Activated naive CD8-positive, alpha-beta T cell treated with anti-CD3 and anti-CD28 coated beads, Interleukin-2, amount 10 ng/mL, durations not matched to agents 7 days and 5 days (primary cell): ENCODE data around the gene SLC4A11. TPM values are rescaled to one million over a fixed set of nuclear protein-coding genes. Genes with fewer than 3 reads are reported as not detected.
"Not testable (repeated sequence)": the region's sequence is repeated elsewhere in the genome, so short reads cannot be mapped to it uniquely, and the experiment has no call there.

Source experiments
- ATAC-seq: fragments of 150-1000 bp; cut with Tn5 transposase; one replicate; pipeline ENCODE4 v1.10.0; 2021; ENCODE audit warnings: low read depth, moderate library complexity
- POLR2A ChIA-PET: fragments of 350-600 bp; sonication (Branson Sonifier 250); formaldehyde crosslinking; loops from one replicate; lab custom pipeline; 2021; ENCODE audit warnings: antibody characterized with exemption; lab: Charles Lee
- DNase-seq: peaks from one replicate; pipeline ENCODE4 v3.0.0; 2021
- H3K27ac Mint-ChIP-seq: one replicate; pipeline ENCODE4 v1.8.0; 2022; ENCODE audit warnings: mild to moderate bottlenecking, mixed read lengths
- H3K27me3 Mint-ChIP-seq: one replicate; pipeline ENCODE4 v1.8.0; 2022; ENCODE audit warnings: mild to moderate bottlenecking, moderate library complexity, mixed read lengths
- H3K36me3 Mint-ChIP-seq: one replicate; pipeline ENCODE4 v1.8.0; 2021; ENCODE audit warnings: mild to moderate bottlenecking, mixed read lengths
- H3K4me1 Mint-ChIP-seq: one replicate; pipeline ENCODE4 v1.8.0; 2021; ENCODE audit warnings: mixed read lengths
- H3K4me3 Mint-ChIP-seq: one replicate; pipeline ENCODE4 v1.8.0; 2022; ENCODE audit warnings: mild to moderate bottlenecking, moderate library complexity, mixed read lengths
- H3K9me3 Mint-ChIP-seq: one replicate; pipeline ENCODE4 v1.8.0; 2021; ENCODE audit warnings: mixed read lengths
- total RNA-seq, 2 experiments: library from RNA; stranded (reverse); gene quantifications; one replicate each; pipeline ENCODE4 v1.2.3, GENCODE V29; 2021

Gene SLC4A11
- total RNA-seq, 2 experiments from 2014 or later: 1.9 to 2.4 TPM

DNA sequence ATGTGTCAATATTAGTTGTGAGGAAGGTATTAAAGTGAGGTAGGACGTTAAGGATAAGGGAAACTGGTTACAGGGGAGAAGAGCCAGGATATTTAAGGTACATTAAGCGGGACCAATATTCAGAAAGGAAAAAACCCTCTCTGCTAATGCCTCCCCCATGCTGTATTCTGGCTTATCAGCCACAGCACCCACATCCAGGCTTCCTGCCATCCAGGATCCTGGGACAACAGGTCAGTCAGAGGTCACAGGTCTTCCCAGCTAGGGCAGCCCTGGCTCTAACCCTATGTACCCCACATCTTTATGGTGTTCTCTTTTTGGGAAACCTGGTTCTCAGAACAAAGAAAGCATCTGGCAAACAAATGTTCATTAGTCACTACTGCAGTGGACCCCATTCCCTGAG, 39.8 kb downstream of the SLC4A11 start:
- DNase-seq (no peak), ATAC-seq (no peak)
- peaks cover 9% of the 10 kb centered on the region for H3K4me1 Mint-ChIP-seq
- POLR2A ChIA-PET: interaction anchor here (1.8 kb wide), 1 partner anchor 42 kb away, joined by 4 read pairs; no protein-coding TSS in a partner anchor
- peaks cover 31% of the 10 kb centered on the region for H3K36me3 Mint-ChIP-seq
- peak overlapping the region; percentile 2 for H3K27ac Mint-ChIP-seq
- no peaks in the 10 kb centered on the region for H3K27me3 Mint-ChIP-seq
- H3K9me3 Mint-ChIP-seq: no peaks in the 10 kb centered on the region
- no peak overlapping the region for H3K4me3 Mint-ChIP-seq

DNA sequence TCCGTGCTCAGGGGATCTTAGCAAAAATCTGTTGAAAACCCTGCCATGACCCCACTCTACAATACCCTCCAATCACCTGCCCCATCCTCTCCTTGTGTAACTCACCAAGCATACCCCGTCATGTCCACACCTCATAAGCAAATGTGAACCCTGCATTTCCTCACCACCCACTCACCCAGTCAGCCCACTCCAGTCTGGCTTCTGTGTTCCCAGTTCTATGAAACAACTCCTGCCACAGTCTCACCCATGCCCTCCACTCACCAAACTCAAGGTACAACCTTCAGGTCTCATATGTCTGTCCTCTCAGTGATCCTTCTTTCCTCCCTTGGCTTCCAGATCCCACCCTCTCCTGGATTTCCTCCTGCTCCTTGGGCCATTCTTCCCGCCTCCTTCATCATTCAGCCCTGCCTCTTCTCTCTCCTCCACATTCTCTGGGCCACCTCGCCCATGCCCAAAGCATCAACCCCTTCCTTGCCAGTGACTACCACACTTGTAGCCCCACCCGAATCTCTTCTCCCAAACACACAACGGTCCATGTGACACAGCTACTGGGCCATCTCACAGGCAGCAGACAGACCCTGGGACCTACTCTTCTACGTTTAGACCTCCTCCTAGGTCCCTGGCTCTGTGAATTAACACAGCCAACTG, 43.3 kb downstream of the SLC4A11 start:
- peaks cover 26% of the 10 kb centered on the region for H3K36me3 Mint-ChIP-seq
- H3K9me3 Mint-ChIP-seq: no peaks in the 10 kb centered on the region
- H3K4me1 Mint-ChIP-seq: peaks cover 6% of the 10 kb centered on the region
- no peak for DNase-seq
- H3K27ac Mint-ChIP-seq: peak overlapping the region; percentile 13
- POLR2A ChIA-PET: interaction anchor here (0.9 kb wide), 1 partner anchor 10 kb away, joined by 3 read pairs; no protein-coding TSS in a partner anchor
- ATAC-seq: no peak
- no peak overlapping the region for H3K4me3 Mint-ChIP-seq
- no peaks in the 10 kb centered on the region for H3K27me3 Mint-ChIP-seq

DNA sequence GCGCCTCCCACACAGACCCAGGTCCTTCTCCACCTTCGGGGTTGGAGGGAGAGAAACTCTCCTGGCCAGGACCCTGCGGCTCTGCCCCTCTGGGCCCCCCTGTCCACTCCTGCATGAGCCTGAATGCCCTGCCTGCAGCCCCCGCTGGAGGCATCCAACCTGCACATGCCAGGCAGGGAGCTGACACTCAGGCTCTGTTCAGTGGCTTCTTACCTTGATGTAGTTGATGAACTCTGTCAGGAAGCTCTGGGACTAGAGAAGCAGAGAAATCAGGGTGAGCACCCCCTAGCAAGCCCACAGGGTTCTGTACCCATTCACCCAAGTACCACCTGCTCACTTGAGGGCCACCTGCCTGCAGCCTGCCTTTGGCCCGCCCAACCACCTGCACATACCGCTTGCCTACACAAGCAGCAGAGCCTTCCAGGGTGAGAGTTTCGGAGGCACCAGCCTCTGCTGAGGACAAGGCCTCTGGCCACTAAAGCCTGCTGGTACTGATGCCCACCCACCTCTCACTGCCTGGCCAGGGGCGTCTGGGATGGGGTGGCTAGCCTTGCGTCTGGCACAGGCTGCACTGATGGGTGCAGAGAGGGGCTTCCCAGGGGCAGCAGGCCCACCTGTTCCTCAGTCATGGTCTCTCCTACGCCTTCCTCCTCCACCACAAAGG, 44.2 kb downstream of the SLC4A11 start:
- Mint-ChIP-seq H3K36me3 (peaks cover 24% of the 10 kb centered on the region), H3K4me1 (peaks cover 6% of the 10 kb centered on the region), H3K4me3 (no peak overlapping the region), H3K27ac (no peak overlapping the region), H3K27me3 (no peaks in the 10 kb centered on the region), H3K9me3 (no peaks in the 10 kb centered on the region)
- POLR2A ChIA-PET: no interaction called here
- ATAC-seq (no peak), DNase-seq (no peak)

DNA sequence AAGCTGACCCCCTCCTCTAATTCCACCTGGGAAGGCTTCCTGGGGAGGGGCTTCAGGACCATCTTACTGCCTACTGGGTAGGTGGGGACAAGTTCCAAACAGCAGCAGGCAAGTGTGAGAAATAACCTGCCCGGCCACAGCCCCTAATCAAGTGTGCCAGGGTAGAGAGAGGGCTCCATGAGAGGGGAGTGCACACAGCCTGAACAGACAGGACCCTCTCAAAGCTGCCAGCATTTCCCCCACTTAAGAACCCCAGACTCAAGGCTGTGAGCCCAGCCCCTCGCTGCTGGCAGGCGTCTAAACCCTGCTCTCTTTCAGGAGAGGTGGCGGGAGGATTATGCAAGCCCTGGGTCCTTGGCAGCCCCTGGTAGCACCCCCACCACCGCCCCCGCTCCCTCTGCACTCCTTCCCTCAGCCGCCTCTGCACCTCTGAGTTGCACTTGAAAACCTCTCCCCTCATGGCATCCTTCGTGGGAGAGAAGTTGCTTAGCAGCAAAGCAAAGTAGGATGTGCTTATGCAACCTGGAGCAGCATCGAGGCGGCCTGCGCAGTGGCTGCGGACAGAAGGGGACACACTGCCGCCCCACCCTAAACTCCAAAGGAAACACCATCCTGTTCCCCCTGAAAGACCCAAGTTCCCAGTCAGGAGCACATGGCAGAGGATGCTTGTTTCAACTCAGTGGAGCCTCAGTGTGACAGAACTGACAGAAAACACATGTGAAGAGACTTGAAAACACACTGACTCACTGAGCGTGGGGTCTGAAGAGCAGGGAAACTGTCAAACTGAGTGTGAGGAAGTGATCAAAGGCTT, 45.0 kb downstream of the SLC4A11 start:
- H3K4me3 Mint-ChIP-seq: no peak overlapping the region

DNA sequence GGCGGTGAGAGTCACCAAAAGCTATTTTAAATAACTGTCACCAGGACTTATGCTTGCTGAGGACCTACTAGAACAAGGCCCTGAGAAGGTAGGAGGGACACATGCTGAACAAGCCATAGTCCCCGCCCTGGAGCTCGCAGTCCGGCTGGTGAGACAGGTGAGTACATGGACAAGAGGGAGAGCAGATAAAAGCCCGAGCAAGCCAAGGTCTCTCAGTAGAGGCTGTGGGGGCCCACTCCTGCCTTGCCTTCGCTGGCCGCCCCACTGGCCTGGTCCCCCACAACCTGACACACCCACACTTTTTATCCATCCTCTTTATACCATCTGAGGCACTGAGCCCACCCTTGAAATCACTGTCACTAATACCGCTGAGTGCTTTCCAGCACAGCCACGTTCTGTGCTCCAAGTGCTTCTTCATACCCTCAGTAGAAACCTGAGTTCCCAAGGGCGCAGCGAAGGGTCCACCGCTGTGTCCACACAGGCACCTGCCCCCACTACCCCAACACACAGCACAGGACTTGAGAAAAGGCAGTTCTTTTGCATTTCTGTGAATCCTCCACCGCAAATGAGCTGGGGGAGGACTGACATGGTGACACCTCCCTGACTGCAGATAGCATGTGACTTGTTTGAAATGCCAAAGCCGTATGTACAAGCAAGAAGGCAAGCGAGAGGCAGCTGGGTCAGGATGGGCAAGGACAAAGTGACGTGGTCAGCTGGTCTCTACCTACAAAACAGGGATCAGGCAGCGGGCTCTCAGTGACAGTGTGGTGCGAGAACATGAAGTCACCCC, 46.6 kb downstream of the SLC4A11 start:
- Mint-ChIP-seq H3K27me3 (no peaks in the 10 kb centered on the region), H3K36me3 (peaks cover 12% of the 10 kb centered on the region)
- POLR2A ChIA-PET: no interaction called here

More for the DNA sequence above, 45.0 kb downstream of the SLC4A11 start:
- H3K9me3 Mint-ChIP-seq: no peaks in the 10 kb centered on the region
- peaks cover 6% of the 10 kb centered on the region for H3K4me1 Mint-ChIP-seq
- H3K27ac Mint-ChIP-seq: no peak overlapping the region
- ATAC-seq: no peak
- peaks cover 17% of the 10 kb centered on the region for H3K36me3 Mint-ChIP-seq
- DNase-seq: no peak
- no peaks in the 10 kb centered on the region for H3K27me3 Mint-ChIP-seq
- POLR2A ChIA-PET: no interaction called here

DNA sequence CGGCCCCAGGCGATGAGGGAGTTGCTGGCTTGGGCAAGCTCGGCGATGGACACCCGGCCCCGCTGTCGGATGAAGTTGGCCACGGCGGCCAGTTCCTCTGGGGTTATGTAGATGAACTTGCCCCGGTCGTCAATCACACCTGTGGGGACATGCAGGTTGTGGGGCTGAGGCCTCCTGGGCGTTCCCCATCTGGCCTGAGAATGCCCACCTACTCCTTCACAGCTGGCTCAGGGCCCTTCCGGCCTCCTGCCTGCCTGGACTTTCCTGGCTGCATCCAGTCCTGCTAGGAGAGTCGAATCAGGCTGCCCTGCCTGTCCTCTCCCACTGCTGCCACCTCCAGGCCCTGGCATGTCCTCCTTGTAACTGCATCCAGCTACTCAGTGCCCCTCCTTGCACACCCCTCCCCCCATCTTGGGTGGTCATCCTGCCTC, 48.3 kb downstream of the SLC4A11 start:
- ATAC-seq: no peak
- Mint-ChIP-seq H3K4me3 (no peak overlapping the region), H3K27me3 (no peaks in the 10 kb centered on the region), H3K36me3 (peaks cover 8% of the 10 kb centered on the region), H3K9me3 (no peaks in the 10 kb centered on the region), H3K27ac (no peak overlapping the region), H3K4me1 (peaks cover 4% of the 10 kb centered on the region)
- POLR2A ChIA-PET: no interaction called here
- DNase-seq: no peak

More for the DNA sequence above, 46.6 kb downstream of the SLC4A11 start:
- Mint-ChIP-seq H3K27ac (peak overlapping the region; percentile 28), H3K9me3 (no peaks in the 10 kb centered on the region), H3K4me3 (no peak overlapping the region), H3K4me1 (peaks cover 6% of the 10 kb centered on the region)
- DNase-seq (no peak), ATAC-seq (no peak)

DNA sequence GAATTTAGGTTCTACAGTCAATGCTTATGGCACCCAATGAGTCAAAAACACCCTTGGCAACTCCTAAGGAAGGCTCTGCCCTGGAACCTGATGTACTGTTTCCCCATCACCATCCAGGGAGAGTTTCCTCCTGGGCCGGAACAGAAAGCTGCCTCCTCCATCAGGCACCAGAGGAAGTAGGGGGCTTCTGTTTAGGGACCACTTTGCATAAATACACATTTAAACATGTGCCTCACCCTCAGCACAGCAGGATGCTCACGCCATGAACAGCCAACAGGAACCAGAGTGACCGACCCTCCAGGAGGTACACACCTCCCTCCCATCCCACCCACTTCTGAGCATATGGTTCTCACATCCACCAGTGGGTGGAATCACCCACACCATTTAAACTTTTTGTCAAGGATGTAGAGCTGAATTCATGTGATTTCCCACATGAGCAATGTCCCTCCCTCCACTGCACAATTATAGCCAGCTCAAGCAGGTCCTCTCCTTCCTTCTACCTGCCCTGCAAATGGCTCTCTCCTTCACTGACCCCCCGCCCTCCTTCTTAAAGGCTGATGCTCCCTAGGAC, 49.3 kb downstream of the SLC4A11 start:
- no peaks in the 10 kb centered on the region for H3K27me3 Mint-ChIP-seq
- ATAC-seq (no peak), DNase-seq (no peak)
- POLR2A ChIA-PET: no interaction called here
- no peaks in the 10 kb centered on the region for H3K9me3 Mint-ChIP-seq
- H3K4me1 Mint-ChIP-seq: no peaks in the 10 kb centered on the region
- H3K4me3 Mint-ChIP-seq: no peak overlapping the region
- H3K27ac Mint-ChIP-seq: no peak overlapping the region
- H3K36me3 Mint-ChIP-seq: peaks cover 4% of the 10 kb centered on the region

DNA sequence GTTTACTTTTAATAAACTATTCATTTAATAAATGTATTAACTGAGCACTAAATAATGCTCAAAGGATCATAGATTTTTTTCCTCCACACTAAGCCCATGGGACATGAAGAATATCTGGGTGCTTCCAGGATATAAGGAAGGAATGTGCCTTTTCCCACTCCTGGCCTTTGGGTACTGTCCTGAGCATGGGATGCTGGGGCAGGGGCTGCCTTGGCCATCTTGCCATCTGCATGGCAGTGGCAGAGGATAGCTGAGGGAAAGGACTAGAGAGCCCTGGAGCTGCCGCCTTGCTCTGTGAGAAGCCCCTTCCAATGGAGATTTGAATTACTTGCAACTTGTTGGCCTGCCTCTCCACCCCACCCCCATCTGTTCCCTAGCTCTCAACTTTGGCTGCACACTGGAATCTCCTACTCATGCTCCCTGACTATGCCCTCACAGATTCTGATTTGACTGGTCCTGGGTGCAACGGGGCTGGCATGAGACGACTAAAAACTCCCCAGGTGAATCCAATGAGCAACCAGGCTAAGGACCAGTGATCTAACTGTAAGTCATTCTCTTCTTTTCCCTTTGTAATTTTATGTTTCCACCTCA, 50.1 kb downstream of the SLC4A11 start:
- Mint-ChIP-seq H3K27ac (no peak overlapping the region), H3K4me1 (no peaks in the 10 kb centered on the region), H3K9me3 (no peaks in the 10 kb centered on the region), H3K36me3 (peaks cover 4% of the 10 kb centered on the region), H3K27me3 (no peaks in the 10 kb centered on the region), H3K4me3 (no peak overlapping the region)
- POLR2A ChIA-PET: interaction anchor here (0.6 kb wide), 1 partner anchor 87 kb away, joined by 3 read pairs; no protein-coding TSS in a partner anchor
- DNase-seq: no peak
- no peak for ATAC-seq

DNA sequence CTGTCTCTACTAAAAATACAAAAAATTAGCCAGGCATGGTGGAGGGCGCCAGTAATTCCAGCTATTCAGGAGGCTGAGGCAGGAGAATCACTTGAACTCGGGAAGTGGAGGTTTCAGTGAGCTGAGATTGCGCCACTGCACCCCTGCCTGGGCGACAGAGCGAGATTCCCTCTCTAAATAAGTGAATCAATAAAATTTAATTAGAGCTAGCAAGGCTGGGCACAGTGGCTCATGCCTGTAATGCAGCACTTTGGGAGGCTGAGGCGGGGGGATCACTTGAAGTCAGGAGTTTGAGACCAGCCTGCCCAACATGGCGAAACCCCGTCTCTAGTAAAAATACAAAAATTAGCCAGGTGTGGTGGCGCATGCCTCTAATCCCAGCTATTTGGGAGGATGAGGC, 51.1 kb downstream of the SLC4A11 start:
- H3K4me1 Mint-ChIP-seq, ATAC-seq, H3K9me3 Mint-ChIP-seq, H3K4me3 Mint-ChIP-seq, H3K27me3 Mint-ChIP-seq, H3K36me3 Mint-ChIP-seq, DNase-seq, H3K27ac Mint-ChIP-seq: not testable (repeated sequence)
- POLR2A ChIA-PET: interaction anchor here (0.6 kb wide), 1 partner anchor 86 kb away, joined by 3 read pairs; no protein-coding TSS in a partner anchor

DNA sequence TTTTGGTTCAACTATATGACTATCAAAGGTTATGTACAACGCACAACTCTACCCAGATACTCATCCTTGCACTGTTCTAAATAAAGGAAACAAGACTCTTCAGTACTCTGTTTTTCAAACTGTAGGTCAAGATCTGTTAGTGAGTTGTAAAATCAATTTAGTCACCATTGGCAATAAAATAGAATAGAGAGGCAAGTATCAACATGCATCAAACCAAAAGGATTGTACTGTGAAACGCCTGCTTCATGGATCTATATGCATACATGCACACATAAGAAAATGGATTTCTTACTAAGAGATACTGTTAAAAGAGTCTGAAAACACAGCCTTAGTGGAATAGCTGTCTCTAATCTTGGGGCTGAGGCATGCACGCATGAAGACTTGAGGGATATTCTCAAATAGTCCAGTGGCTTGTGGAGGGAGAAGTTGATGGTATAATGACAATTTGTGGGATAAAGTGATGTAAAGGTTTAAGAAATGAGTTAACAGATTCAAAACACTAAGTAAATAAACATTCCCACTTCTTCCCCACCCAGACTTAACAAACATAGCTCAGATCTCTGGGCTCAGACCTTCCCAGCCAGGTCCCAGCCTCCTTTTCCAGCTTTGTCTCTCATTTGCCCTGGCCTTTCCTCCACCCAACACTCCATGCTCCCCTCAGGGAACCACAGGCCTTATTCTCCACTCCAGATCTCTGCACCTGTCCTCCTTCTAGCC, 54.9 kb downstream of the SLC4A11 start:
- Mint-ChIP-seq H3K36me3 (no peaks in the 10 kb centered on the region), H3K4me3 (no peak overlapping the region), H3K9me3 (no peaks in the 10 kb centered on the region), H3K27ac (no peak overlapping the region), H3K4me1 (no peaks in the 10 kb centered on the region), H3K27me3 (no peaks in the 10 kb centered on the region)
- ATAC-seq (no peak), DNase-seq (no peak)
- POLR2A ChIA-PET: interaction anchor here (0.7 kb wide), 1 partner anchor 27 kb away, joined by 3 read pairs; no protein-coding TSS in a partner anchor

DNA sequence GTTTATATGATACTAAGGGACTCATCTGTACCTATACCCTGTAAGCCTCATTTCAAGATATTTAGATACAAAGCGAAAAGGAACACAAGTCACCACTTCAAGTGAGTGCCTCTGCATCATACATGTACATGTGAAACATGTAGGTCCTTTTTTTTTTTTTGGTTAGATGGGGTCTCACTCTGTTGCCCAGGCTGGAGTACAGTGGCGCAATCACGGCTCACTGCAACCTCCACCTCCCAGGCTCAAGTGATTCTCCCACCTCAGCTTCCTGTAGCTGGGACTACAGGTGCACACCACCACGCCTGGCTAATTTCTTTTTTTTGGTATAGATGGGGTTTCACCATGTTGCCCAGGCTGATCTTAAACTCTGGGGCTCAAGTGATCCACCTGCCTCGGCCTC, 56.6 kb downstream of the SLC4A11 start:
- POLR2A ChIA-PET, ATAC-seq, DNase-seq: not testable (repeated sequence)

DNA sequence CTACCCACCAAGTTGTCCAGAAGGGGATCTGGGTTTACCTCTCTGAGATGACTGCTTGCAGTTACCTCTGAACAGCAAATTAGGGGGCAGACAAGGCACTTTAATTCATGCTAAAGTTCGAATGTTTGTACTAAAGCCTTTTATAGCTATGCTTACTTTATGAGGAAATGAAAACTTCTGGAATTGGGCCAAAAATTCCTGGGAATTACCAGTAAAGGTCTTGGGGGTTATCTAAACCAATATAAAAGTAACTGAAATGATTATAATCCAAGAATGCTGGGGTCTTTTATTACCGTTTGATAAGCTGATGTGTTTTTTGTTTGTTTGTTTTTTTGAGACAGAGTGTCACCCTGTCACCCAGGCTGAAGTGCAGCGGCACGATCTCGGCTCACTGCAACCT, 57.7 kb downstream of the SLC4A11 start:
- ATAC-seq: no peak
- no peak overlapping the region for H3K4me3 Mint-ChIP-seq
- no peak for DNase-seq
- H3K27ac Mint-ChIP-seq: no peak overlapping the region
- no peaks in the 10 kb centered on the region for H3K36me3 Mint-ChIP-seq
- POLR2A ChIA-PET: interaction anchor here (0.7 kb wide), 1 partner anchor 441 kb away, joined by 3 read pairs; no protein-coding TSS in a partner anchor
- H3K4me1 Mint-ChIP-seq: peaks cover 2% of the 10 kb centered on the region
- H3K9me3 Mint-ChIP-seq: no peaks in the 10 kb centered on the region
- no peaks in the 10 kb centered on the region for H3K27me3 Mint-ChIP-seq

More for the DNA sequence above, 56.6 kb downstream of the SLC4A11 start:
- H3K27me3 Mint-ChIP-seq, H3K9me3 Mint-ChIP-seq, H3K4me3 Mint-ChIP-seq, H3K36me3 Mint-ChIP-seq, H3K27ac Mint-ChIP-seq, H3K4me1 Mint-ChIP-seq: not testable (repeated sequence)
